ENCODE results near the gene TOR1B. TPM values are rescaled to one million over a fixed set of nuclear protein-coding genes. Genes with fewer than 3 reads are reported as not detected.

TOR1B gene
- total and polyA plus RNA-seq, 2 donors (not counting 1 experiment from before 2014, with no cell fraction given): 13.3 to 17.4 TPM

GRCh38 chr9:129776566-129776937 is 26.4 kb upstream of the TOR1B start:
- no peak for DNase-seq
- no peak overlapping the region for H2AFZ ChIP-seq (ENCODE audit: insufficient read depth, low read depth, low read length, poor library complexity, severe bottlenecking)
- Mint-ChIP-seq H3K4me1 (no peaks in the 10 kb centered on the region), H3K9me3 (ENCODE audit: insufficient read depth) (no peaks in the 10 kb centered on the region), H3K27ac (no peak overlapping the region), H3K27me3 (peaks cover 26% of the 10 kb centered on the region), H3K4me3 (no peak overlapping the region)
- no peak overlapping the region for H3K4me2 ChIP-seq (replicated peaks; ENCODE audit: low read depth, low read length, poor library complexity, severe bottlenecking)
- ChIA-PET POLR2A (no interaction called here), CTCF (interaction anchor here (0.7 to 0.9 kb wide), 2 partner anchors 14 to 38 kb away, joined by 3 read pairs; no protein-coding TSS in a partner anchor)
- no peak overlapping the region for H3K9ac ChIP-seq (ENCODE audit: low read length)
- TF ChIP-seq, protein P1, sequence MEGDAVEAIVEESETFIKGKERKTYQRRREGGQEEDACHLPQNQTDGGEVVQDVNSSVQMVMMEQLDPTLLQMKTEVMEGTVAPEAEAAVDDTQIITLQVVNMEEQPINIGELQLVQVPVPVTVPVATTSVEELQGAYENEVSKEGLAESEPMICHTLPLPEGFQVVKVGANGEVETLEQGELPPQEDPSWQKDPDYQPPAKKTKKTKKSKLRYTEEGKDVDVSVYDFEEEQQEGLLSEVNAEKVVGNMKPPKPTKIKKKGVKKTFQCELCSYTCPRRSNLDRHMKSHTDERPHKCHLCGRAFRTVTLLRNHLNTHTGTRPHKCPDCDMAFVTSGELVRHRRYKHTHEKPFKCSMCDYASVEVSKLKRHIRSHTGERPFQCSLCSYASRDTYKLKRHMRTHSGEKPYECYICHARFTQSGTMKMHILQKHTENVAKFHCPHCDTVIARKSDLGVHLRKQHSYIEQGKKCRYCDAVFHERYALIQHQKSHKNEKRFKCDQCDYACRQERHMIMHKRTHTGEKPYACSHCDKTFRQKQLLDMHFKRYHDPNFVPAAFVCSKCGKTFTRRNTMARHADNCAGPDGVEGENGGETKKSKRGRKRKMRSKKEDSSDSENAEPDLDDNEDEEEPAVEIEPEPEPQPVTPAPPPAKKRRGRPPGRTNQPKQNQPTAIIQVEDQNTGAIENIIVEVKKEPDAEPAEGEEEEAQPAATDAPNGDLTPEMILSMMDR (IDR thresholded peaks at IDR 0.05): no peak
- TF ChIP-seq EZH2 (IDR thresholded peaks at IDR 0.05; ENCODE audit: borderline replicate concordance, insufficient read depth, low read depth, low read length, poor library complexity, severe bottlenecking): no peak
- intact Hi-C loops (cut with micrococcal nuclease): no loop called here
- H3K27ac ChIP-seq (ENCODE audit: low read length in 2 of 2): no peak overlapping the region
- no peaks in the 10 kb centered on the region for H3K9me3 ChIP-seq (ENCODE audit: control extremely low read depth in 1 of 3, control insufficient read depth in 2 of 3, insufficient read depth in 1 of 3, low read length in 2 of 3)
- no peaks in the 10 kb centered on the region for H3K36me3 ChIP-seq (replicated peaks in 1 of 2; ENCODE audit: control extremely low read depth in 1 of 2, control insufficient read depth in 1 of 2, extremely low read depth in 1 of 2, insufficient read depth in 2 of 2, low read length in 1 of 2)
- 89% methylated on average over 8 of the region's 8 CpGs for WGBS (ENCODE audit: insufficient coverage)
- no peak overlapping the region for H3K4me3 ChIP-seq (ENCODE audit: control extremely low read depth in 1 of 5, extremely low read depth in 1 of 5, insufficient read depth in 1 of 5, low read depth in 2 of 5, low read length in 4 of 5)
- no peaks in the 10 kb centered on the region for H3K4me1 ChIP-seq (ENCODE audit: control insufficient read depth in 2 of 2, insufficient read depth in 2 of 2, low read length in 2 of 2)
- H3K79me2 ChIP-seq (ENCODE audit: control insufficient read depth, insufficient read depth, low read length): no peaks in the 10 kb centered on the region
- ATAC-seq (ENCODE audit: low read depth): no peak
- no peaks in the 10 kb centered on the region for H4K20me1 ChIP-seq (ENCODE audit: control insufficient read depth, insufficient read depth, low read length, poor library complexity, severe bottlenecking)
- peaks cover 0 to 35% (median 7%) of the 10 kb centered on the region in 4 experiments for H3K27me3 ChIP-seq (replicated peaks in 1 of 4; ENCODE audit: control extremely low read depth in 1 of 4, control insufficient read depth in 3 of 4, insufficient read depth in 4 of 4, low read length in 3 of 4)

- no peaks in the 10 kb centered on the region for H3K36me3 ChIP-seq (replicated peaks in 1 of 2; ENCODE audit: control extremely low read depth in 1 of 2, control insufficient read depth in 1 of 2, extremely low read depth in 1 of 2, insufficient read depth in 2 of 2, low read length in 1 of 2)
- ATAC-seq (ENCODE audit: low read depth): no peak
- H3K79me2 ChIP-seq (ENCODE audit: control insufficient read depth, insufficient read depth, low read length): no peaks in the 10 kb centered on the region
- H4K20me1 ChIP-seq (ENCODE audit: control insufficient read depth, insufficient read depth, low read length, poor library complexity, severe bottlenecking): no peaks in the 10 kb centered on the region
- CTCF ChIA-PET: interaction anchor here (0.9 to 1.1 kb wide), 2 partner anchors 13 kb away, joined by 3 to 4 read pairs; no protein-coding TSS in a partner anchor
- H3K4me1 ChIP-seq (ENCODE audit: control insufficient read depth in 2 of 2, insufficient read depth in 2 of 2, low read length in 2 of 2): no peaks in the 10 kb centered on the region
- H3K9ac ChIP-seq (ENCODE audit: low read length): no peak overlapping the region
- H3K9me3 ChIP-seq (ENCODE audit: control extremely low read depth in 1 of 3, control insufficient read depth in 2 of 3, insufficient read depth in 1 of 3, low read length in 2 of 3): no peaks in the 10 kb centered on the region
- intact Hi-C loops (cut with micrococcal nuclease): no loop called here
- no peaks in the 10 kb centered on the region for H3K9me3 Mint-ChIP-seq (ENCODE audit: insufficient read depth)
- H3K27ac ChIP-seq (ENCODE audit: low read length in 2 of 2): no peak overlapping the region
- H2AFZ ChIP-seq (ENCODE audit: insufficient read depth, low read depth, low read length, poor library complexity, severe bottlenecking): no peak overlapping the region
- DNase-seq: no peak
- H3K4me3 ChIP-seq (ENCODE audit: control extremely low read depth in 1 of 5, extremely low read depth in 1 of 5, insufficient read depth in 1 of 5, low read depth in 2 of 5, low read length in 4 of 5): no peak overlapping the region
- 10% methylated on average over 16 of the region's 16 CpGs for WGBS (ENCODE audit: insufficient coverage)
- H3K27me3 Mint-ChIP-seq: peaks cover 26% of the 10 kb centered on the region
- H3K4me2 ChIP-seq (replicated peaks; ENCODE audit: low read depth, low read length, poor library complexity, severe bottlenecking): no peak overlapping the region
- TF ChIP-seq, protein P1 (IDR thresholded peaks at IDR 0.05): no peak
- no peak for TF ChIP-seq EZH2 (IDR thresholded peaks at IDR 0.05; ENCODE audit: borderline replicate concordance, insufficient read depth, low read depth, low read length, poor library complexity, severe bottlenecking)
- H3K4me1 Mint-ChIP-seq: no peaks in the 10 kb centered on the region
- H3K4me3 Mint-ChIP-seq: no peak overlapping the region
- H3K27ac Mint-ChIP-seq: no peak overlapping the region
- H3K27me3 ChIP-seq (replicated peaks in 1 of 4; ENCODE audit: control extremely low read depth in 1 of 4, control insufficient read depth in 3 of 4, insufficient read depth in 4 of 4, low read length in 3 of 4): peaks cover 0 to 35% (median 7%) of the 10 kb centered on the region in 4 experiments
- POLR2A ChIA-PET: no interaction called here
These were observed 25.8 kb upstream of the TOR1B start for GRCh38 chr9:129776938-129777768.
